Measurements from ENCODE around the gene DIS3L2. TPM values are rescaled to one million over a fixed set of nuclear protein-coding genes. Genes with fewer than 3 reads are reported as not detected.

The DIS3L2 gene
- total and polyA plus RNA-seq, 2 experiments from 2014 or later, result 15.2 to 25.3 TPM

- TF ChIP-seq, protein P1, sequence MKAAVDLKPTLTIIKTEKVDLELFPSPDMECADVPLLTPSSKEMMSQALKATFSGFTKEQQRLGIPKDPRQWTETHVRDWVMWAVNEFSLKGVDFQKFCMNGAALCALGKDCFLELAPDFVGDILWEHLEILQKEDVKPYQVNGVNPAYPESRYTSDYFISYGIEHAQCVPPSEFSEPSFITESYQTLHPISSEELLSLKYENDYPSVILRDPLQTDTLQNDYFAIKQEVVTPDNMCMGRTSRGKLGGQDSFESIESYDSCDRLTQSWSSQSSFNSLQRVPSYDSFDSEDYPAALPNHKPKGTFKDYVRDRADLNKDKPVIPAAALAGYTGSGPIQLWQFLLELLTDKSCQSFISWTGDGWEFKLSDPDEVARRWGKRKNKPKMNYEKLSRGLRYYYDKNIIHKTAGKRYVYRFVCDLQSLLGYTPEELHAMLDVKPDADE (IDR thresholded peaks at IDR 0.05), result no peak
- TF ChIP-seq JUNB (IDR thresholded peaks at IDR 0.05; ENCODE audit: unreplicated experiment), result no peak
- no peak for TF ChIP-seq CREB1 (CRISPR knock-in tag; IDR thresholded peaks at IDR 0.05; ENCODE audit: low read depth)
- TF ChIP-seq, protein P2, sequence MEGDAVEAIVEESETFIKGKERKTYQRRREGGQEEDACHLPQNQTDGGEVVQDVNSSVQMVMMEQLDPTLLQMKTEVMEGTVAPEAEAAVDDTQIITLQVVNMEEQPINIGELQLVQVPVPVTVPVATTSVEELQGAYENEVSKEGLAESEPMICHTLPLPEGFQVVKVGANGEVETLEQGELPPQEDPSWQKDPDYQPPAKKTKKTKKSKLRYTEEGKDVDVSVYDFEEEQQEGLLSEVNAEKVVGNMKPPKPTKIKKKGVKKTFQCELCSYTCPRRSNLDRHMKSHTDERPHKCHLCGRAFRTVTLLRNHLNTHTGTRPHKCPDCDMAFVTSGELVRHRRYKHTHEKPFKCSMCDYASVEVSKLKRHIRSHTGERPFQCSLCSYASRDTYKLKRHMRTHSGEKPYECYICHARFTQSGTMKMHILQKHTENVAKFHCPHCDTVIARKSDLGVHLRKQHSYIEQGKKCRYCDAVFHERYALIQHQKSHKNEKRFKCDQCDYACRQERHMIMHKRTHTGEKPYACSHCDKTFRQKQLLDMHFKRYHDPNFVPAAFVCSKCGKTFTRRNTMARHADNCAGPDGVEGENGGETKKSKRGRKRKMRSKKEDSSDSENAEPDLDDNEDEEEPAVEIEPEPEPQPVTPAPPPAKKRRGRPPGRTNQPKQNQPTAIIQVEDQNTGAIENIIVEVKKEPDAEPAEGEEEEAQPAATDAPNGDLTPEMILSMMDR (conservative IDR thresholded peaks at IDR 0.05; ENCODE audit: low read depth in 2 of 2), result no peak
- TF ChIP-seq, protein P3, sequence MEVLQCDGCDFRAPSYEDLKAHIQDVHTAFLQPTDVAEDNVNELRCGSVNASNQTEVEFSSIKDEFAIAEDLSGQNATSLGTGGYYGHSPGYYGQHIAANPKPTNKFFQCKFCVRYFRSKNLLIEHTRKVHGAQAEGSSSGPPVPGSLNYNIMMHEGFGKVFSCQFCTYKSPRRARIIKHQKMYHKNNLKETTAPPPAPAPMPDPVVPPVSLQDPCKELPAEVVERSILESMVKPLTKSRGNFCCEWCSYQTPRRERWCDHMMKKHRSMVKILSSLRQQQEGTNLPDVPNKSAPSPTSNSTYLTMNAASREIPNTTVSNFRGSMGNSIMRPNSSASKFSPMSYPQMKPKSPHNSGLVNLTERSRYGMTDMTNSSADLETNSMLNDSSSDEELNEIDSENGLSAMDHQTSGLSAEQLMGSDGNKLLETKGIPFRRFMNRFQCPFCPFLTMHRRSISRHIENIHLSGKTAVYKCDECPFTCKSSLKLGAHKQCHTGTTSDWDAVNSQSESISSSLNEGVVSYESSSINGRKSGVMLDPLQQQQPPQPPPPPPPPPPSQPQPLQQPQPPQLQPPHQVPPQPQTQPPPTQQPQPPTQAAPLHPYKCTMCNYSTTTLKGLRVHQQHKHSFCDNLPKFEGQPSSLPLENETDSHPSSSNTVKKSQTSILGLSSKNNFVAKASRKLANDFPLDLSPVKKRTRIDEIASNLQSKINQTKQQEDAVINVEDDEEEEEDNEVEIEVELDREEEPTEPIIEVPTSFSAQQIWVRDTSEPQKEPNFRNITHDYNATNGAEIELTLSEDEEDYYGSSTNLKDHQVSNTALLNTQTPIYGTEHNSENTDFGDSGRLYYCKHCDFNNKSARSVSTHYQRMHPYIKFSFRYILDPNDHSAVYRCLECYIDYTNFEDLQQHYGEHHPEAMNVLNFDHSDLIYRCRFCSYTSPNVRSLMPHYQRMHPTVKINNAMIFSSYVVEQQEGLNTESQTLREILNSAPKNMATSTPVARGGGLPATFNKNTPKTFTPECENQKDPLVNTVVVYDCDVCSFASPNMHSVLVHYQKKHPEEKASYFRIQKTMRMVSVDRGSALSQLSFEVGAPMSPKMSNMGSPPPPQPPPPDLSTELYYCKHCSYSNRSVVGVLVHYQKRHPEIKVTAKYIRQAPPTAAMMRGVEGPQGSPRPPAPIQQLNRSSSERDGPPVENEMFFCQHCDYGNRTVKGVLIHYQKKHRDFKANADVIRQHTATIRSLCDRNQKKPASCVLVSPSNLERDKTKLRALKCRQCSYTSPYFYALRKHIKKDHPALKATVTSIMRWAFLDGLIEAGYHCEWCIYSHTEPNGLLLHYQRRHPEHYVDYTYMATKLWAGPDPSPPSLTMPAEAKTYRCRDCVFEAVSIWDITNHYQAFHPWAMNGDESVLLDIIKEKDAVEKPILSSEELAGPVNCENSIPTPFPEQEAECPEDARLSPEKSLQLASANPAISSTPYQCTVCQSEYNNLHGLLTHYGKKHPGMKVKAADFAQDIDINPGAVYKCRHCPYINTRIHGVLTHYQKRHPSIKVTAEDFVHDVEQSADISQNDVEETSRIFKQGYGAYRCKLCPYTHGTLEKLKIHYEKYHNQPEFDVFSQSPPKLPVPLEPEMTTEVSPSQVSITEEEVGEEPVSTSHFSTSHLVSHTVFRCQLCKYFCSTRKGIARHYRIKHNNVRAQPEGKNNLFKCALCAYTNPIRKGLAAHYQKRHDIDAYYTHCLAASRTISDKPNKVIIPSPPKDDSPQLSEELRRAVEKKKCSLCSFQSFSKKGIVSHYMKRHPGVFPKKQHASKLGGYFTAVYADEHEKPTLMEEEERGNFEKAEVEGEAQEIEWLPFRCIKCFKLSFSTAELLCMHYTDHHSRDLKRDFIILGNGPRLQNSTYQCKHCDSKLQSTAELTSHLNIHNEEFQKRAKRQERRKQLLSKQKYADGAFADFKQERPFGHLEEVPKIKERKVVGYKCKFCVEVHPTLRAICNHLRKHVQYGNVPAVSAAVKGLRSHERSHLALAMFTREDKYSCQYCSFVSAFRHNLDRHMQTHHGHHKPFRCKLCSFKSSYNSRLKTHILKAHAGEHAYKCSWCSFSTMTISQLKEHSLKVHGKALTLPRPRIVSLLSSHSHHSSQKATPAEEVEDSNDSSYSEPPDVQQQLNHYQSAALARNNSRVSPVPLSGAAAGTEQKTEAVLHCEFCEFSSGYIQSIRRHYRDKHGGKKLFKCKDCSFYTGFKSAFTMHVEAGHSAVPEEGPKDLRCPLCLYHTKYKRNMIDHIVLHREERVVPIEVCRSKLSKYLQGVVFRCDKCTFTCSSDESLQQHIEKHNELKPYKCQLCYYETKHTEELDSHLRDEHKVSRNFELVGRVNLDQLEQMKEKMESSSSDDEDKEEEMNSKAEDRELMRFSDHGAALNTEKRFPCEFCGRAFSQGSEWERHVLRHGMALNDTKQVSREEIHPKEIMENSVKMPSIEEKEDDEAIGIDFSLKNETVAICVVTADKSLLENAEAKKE (CRISPR knock-in tag; IDR thresholded peaks at IDR 0.05), result no peak
- TF ChIP-seq NANOG (IDR thresholded peaks at IDR 0.05; ENCODE audit: borderline replicate concordance), result no peak
- no peak for TF ChIP-seq ZNF114 (CRISPR knock-in tag; IDR thresholded peaks at IDR 0.05)
- H3K36me3 ChIP-seq (ENCODE audit: insufficient read depth), result no peaks in the 10 kb centered on the region
- H2AFZ ChIP-seq, result no peak overlapping the region
- no peak overlapping the region for H3K27ac ChIP-seq (ENCODE audit: low read depth)
- ATAC-seq, result peak; percentile 7
- H3F3A ChIP-seq (replicated peaks; ENCODE audit: low read depth), result no peaks in the 10 kb centered on the region
- H4K20me1 ChIP-seq (replicated peaks; ENCODE audit: insufficient read depth), result no peaks in the 10 kb centered on the region
- Mint-ChIP-seq H3K27ac (no peak overlapping the region), H3K9me3 (no peaks in the 10 kb centered on the region; the same call in 2 of the 3 replicates), H3K4me3 (no peak overlapping the region), H3K36me3 (ENCODE audit: low read depth) (no peaks in the 10 kb centered on the region), H3K4me1 (peaks cover 24% of the 10 kb centered on the region), H3K27me3 (ENCODE audit: insufficient read depth, low read depth, poor library complexity) (peaks cover 5% of the 10 kb centered on the region)
- H3K27me3 ChIP-seq (ENCODE audit: insufficient read depth), result no peaks in the 10 kb centered on the region
- H3K9me2 ChIP-seq (ENCODE audit: insufficient read depth), result no peaks in the 10 kb centered on the region
- no peaks in the 10 kb centered on the region for H3K79me2 ChIP-seq (replicated peaks; ENCODE audit: insufficient read depth)
- peaks cover 16% of the 10 kb centered on the region for H3K4me1 ChIP-seq (ENCODE audit: insufficient read depth)
- peak; percentile 18 for DNase-seq (ENCODE audit: low spot score)
- no peak overlapping the region for H3K4me2 ChIP-seq
- H3K4me3 ChIP-seq, result no peak overlapping the region
Observed at GRCh38 chr2:232229911-232230310, 268.4 kb downstream of the DIS3L2 start.
